Psoas muscle (tissue), 8 donors: ENCODE results near the gene CIDEC. TPM values are rescaled to one million over a fixed set of nuclear protein-coding genes. Genes with fewer than 3 reads are reported as not detected.
A peak's percentile ranks its signal among the peaks of the same experiment; 100 is the strongest.

Source experiments
- ATAC-seq, 4 donors: fragments of 200-7000 bp; cut with Tn5 transposase; one replicate each; pipeline ENCODE4 v1.9.1; 2020; ENCODE audit warnings: moderate library complexity in 3 of 4, mild to moderate bottlenecking in 2 of 4
- DNase-seq, 2 donors: peaks; one replicate each; pipeline ENCODE4 v3.0.0-alpha.2; 2020
- H3K27ac ChIP-seq: fragments of 200-600 bp; one replicate; pipeline ENCODE4 v1.8.0; 2022
- H3K27me3 ChIP-seq, 3 donors: fragments of 200-600 bp in 1 of 3; one replicate each; pipeline versions ENCODE4 v1.6.1 to v1.8.0; 2013 to 2022; ENCODE audit warnings: low read length in 2 of 3, mild to moderate bottlenecking in 2 of 3, moderate library complexity in 1 of 3; ENCODE audit not compliant: insufficient read depth in 3 of 3
- H3K36me3 ChIP-seq, 2 donors: fragments of 200-600 bp in 1 of 2; one replicate each; pipeline versions ENCODE4 v1.6.1 to v1.8.0; 2013 to 2022; ENCODE audit warnings: low read depth in 1 of 2, mild to moderate bottlenecking in 1 of 2, moderate library complexity in 1 of 2; ENCODE audit not compliant: insufficient read depth in 1 of 2
- H3K4me1 ChIP-seq: fragments of 200-600 bp; one replicate; pipeline ENCODE4 v1.8.0; 2022
- H3K4me3 ChIP-seq: fragments of 200-600 bp; one replicate; pipeline ENCODE4 v1.8.0; 2022; ENCODE audit warnings: mild to moderate bottlenecking
- H3K9me3 ChIP-seq: fragments of 200-600 bp; one replicate; pipeline ENCODE4 v1.8.0; 2022
- CTCF ChIP-seq: fragments of 200-600 bp; IDR thresholded peaks from one replicate; pipeline ENCODE4 v1.8.0; 2022; ENCODE audit warnings: antibody characterized with exemption
- WGBS, 3 donors: extraction: QIAGEN DNeasy Blood & Tissue Kit; methylation state at CpG; one replicate each; pipeline versions ENCODE4 v1.1.6 to v1.1.7; 2013; 5-methylcytosine and 5-hydroxymethylcytosine counted together
- intact Hi-C, 2 donors: fragments of 100-400 bp; cut with DNase I; formaldehyde crosslinking; loops; one replicate each; pipeline versions ENCODE4 v1.11.0 to v1.14.2; 2022
- polyA plus RNA-seq, 3 donors: library from polyadenylated mRNA; stranded (reverse); fragments of 200-250 nt; gene quantifications; one replicate each; pipeline ENCODE4 v1.2.3, GENCODE V29; 2013
- total RNA-seq, 4 donors: library from RNA; stranded (reverse); fragmentation: NEBNext Ultra II Directional in 2 of 4; extraction: Animal tissue kit (Norgen Biotek cat#: 25700) in 2 of 4; gene quantifications; one replicate each; pipeline versions ENCODE4 v1.2.1 to v1.2.4, GENCODE V29; 2021 to 2023
- donor health status: healthy with polysubstance abuse.
- donor health status: DM: no; HTN: no; CAD: no; lungs with moderate emphysema.
- donor health status: Bipolar disorder and iron deficiency.
- donor health status: healthy.
- donor health status: DM: yes; HTN: yes; CAD: no.
- donor health status: DM: no; HTN: no; CAD: no.
- donor health status: DM: no; HTN: no; CAD: no.
- donor health status: DM: yes; HTN: yes; CAD: no.

Gene CIDEC
- total and polyA plus RNA-seq, 7 donors: 0.75 to 15.0 (median 3.3) TPM

DNA sequence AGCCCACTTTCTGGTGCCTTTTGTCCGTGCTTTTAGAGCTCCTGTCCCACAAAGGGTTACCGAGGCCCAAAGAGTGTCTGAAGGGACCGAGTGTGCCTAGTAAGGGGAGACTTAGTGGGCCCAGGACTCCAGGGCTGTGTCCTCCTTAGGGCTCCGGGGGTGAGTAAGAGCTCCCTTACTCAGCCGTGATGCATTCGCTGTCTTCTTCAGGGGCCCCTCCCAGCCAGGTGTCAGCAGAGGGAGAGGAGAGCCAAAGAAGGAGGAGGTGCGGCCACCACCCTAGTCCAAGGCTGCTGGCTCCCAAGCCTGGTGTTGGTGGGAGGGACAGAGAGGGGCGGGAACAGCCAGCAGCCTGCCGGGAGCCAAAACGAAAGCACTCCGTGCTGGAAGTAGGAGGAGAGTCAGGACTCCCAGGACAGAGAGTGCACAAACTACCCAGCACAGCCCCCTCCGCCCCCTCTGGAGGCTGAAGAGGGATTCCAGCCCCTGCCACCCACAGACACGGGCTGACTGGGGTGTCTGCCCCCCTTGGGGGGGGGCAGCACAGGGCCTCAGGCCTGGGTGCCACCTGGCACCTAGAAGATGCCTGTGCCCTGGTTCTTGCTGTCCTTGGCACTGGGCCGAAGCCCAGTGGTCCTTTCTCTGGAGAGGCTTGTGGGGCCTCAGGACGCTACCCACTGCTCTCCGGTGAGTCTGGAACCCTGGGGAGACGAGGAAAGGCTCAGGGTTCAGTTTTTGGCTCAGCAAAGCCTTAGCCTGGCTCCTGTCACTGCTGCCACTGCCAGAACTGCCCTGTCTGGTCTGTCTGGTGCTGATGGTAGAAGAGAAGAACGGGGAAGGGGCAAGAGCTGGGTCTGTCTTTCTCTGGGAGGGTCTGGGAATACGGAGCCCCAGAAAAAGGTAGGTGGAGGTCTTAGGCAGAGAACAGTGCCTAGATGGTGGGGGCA, 37.0 kb upstream of the CIDEC start, which contains the start of gene IL17RC:
TSS of gene IL17RC (plus strand) at position 365 of the 947 bp plus-strand sequence. CDS start at position 583, 218 bp downstream.
- Histone ChIP-seq H3K27ac (peak within 1 kb of the TSS; percentile 81), H3K36me3 (peaks cover 0 to 11% of the 10 kb centered on the region in 2 donors), H3K4me1 (peaks cover 12% of the 10 kb centered on the region), H3K4me3 (peak within 1 kb of the TSS; percentile 80), H3K27me3 (no peaks in the 10 kb centered on the region), H3K9me3 (no peaks in the 10 kb centered on the region)
- ATAC-seq: peak; percentile 88 to 92 (median 90)
- intact Hi-C loops: loop anchor here in 1 of 2 donors (10.0 kb wide), 1 partner anchor 52 kb away; no protein-coding TSS in a partner anchor
- WGBS, 3 donors: 3 to 6% (median 5%) methylated on average over 18 to 19 of the region's 19 CpGs
- peak; percentile 88 to 94 for DNase-seq
- no peak for TF ChIP-seq CTCF

- WGBS, 3 donors: 41 to 47% (median 43%) methylated on average over 7 of the region's 7 CpGs
- intact Hi-C loops: loop anchor here in 1 of 2 donors (10.0 kb wide), 1 partner anchor 52 kb away; no protein-coding TSS in a partner anchor
- ATAC-seq (peak in 2 of 4 donors; percentile 4 to 14), DNase-seq (no peak)
- no peaks in the 10 kb centered on the region for H3K27me3 ChIP-seq
- peak overlapping the region; percentile 81 for H3K27ac ChIP-seq
- peaks cover 12% of the 10 kb centered on the region for H3K4me1 ChIP-seq
- peaks cover 0 to 11% of the 10 kb centered on the region in 2 donors for H3K36me3 ChIP-seq
- TF ChIP-seq CTCF: no peak
- no peaks in the 10 kb centered on the region for H3K9me3 ChIP-seq
- peak overlapping the region; percentile 80 for H3K4me3 ChIP-seq
Observed at GRCh38 chr3:9916346-9916733, 36.3 kb upstream of the CIDEC start.

GRCh38 chr3:9915254-9916141, 35.4 kb upstream of the CIDEC start:
- WGBS, 3 donors: 1% methylated on average over 73 to 99 of the region's 99 CpGs
- Histone ChIP-seq H3K27me3 (no peaks in the 10 kb centered on the region), H3K9me3 (no peaks in the 10 kb centered on the region), H3K4me3 (peak overlapping the region; percentile 80), H3K27ac (peak overlapping the region; percentile 81), H3K36me3 (peaks cover 0 to 7% of the 10 kb centered on the region in 2 donors), H3K4me1 (peaks cover 12% of the 10 kb centered on the region)
- peak; percentile 76 to 85 for DNase-seq
- peak; percentile 47 to 60 (median 57) for ATAC-seq
- peak; percentile 24 for TF ChIP-seq CTCF
- intact Hi-C loops: loop anchor here in 1 of 2 donors (10.0 kb wide), 1 partner anchor 51 kb away; no protein-coding TSS in a partner anchor

GRCh38 chr3:9914559-9915253, 34.7 kb upstream of the CIDEC start:
- 29 to 32% (median 30%) methylated on average over 13 to 15 of the region's 15 CpGs for WGBS, 3 donors
- Histone ChIP-seq H3K27ac (peak overlapping the region; percentile 81), H3K4me1 (peaks cover 12% of the 10 kb centered on the region), H3K27me3 (no peaks in the 10 kb centered on the region), H3K9me3 (no peaks in the 10 kb centered on the region), H3K4me3 (peak overlapping the region; percentile 80), H3K36me3 (peaks cover 0 to under 1% of the 10 kb centered on the region in 2 donors)
- no peak for TF ChIP-seq CTCF
- intact Hi-C loops: loop anchor here in 1 of 2 donors (10.0 kb wide), 1 partner anchor 50 kb away; no protein-coding TSS in a partner anchor
- ATAC-seq: no peak
- no peak for DNase-seq
